Measurements from ENCODE around the gene PRTG. TPM values are rescaled to one million over a fixed set of nuclear protein-coding genes. Genes with fewer than 3 reads are reported as not detected.

PRTG gene
- total and polyA plus RNA-seq, 4 donors, result 0.68 to 21.9 (median 7.2) TPM

GRCh38 chr15:55782901-55783300 is 39.9 kb upstream of the PRTG start:
- no peak overlapping the region for H3K4me3 ChIP-seq
- WGBS, 2 donors, result 78% methylated on average over 3 of the region's 3 CpGs
- no peak for DNase-seq
- ATAC-seq (ENCODE audit: insufficient read depth, low FRiP score), result no peak
- no peaks in the 10 kb centered on the region for H3K9me3 ChIP-seq (ENCODE audit: control insufficient read depth in 4 of 4, insufficient read depth in 3 of 4, low read length in 3 of 4)
- no peaks in the 10 kb centered on the region for H3K27me3 ChIP-seq (ENCODE audit: control insufficient read depth in 3 of 3, insufficient read depth in 3 of 3, low read length in 2 of 3)
- H3K27ac ChIP-seq (ENCODE audit: low read depth in 1 of 2, low read length in 1 of 2), result no peak overlapping the region
- H3K4me1 ChIP-seq (ENCODE audit: control insufficient read depth in 5 of 5, insufficient read depth in 5 of 5, low read length in 5 of 5), result peaks cover 0 to 5% (median 0%) of the 10 kb centered on the region in 5 donors
- no peak overlapping the region for H3K9ac ChIP-seq (ENCODE audit: insufficient read depth in 1 of 2, low read length in 2 of 2)
- no peaks in the 10 kb centered on the region for H3K36me3 ChIP-seq (ENCODE audit: control insufficient read depth in 4 of 4, insufficient read depth in 4 of 4, low read length in 4 of 4)
- no peak for TF ChIP-seq CTCF (IDR thresholded peaks at IDR 0.05; ENCODE audit: control extremely low read depth, extremely low read depth)

- ATAC-seq (ENCODE audit: insufficient read depth, low FRiP score) (no peak), DNase-seq (no peak)
- Histone ChIP-seq H3K9ac (ENCODE audit: insufficient read depth in 1 of 2, low read length in 2 of 2) (no peak overlapping the region), H3K9me3 (ENCODE audit: control insufficient read depth in 4 of 4, insufficient read depth in 3 of 4, low read length in 3 of 4) (no peaks in the 10 kb centered on the region), H3K27ac (ENCODE audit: low read depth in 1 of 2, low read length in 1 of 2) (no peak overlapping the region), H3K36me3 (ENCODE audit: control insufficient read depth in 4 of 4, insufficient read depth in 4 of 4, low read length in 4 of 4) (no peaks in the 10 kb centered on the region), H3K4me1 (ENCODE audit: control insufficient read depth in 5 of 5, insufficient read depth in 5 of 5, low read length in 5 of 5) (peaks cover 0 to 5% (median 0%) of the 10 kb centered on the region in 5 donors), H3K4me3 (no peak overlapping the region), H3K27me3 (ENCODE audit: control insufficient read depth in 3 of 3, insufficient read depth in 3 of 3, low read length in 2 of 3) (no peaks in the 10 kb centered on the region)
- no peak for TF ChIP-seq CTCF (IDR thresholded peaks at IDR 0.05; ENCODE audit: control extremely low read depth, extremely low read depth)
- 50 to 72% methylated on average over 1 to 2 of the region's 2 CpGs for WGBS, 2 donors
These were observed 37.3 kb upstream of the PRTG start for GRCh38 chr15:55780292-55780691.

- no peaks in the 10 kb centered on the region for H3K36me3 ChIP-seq (ENCODE audit: control insufficient read depth in 4 of 4, insufficient read depth in 4 of 4, low read length in 4 of 4)
- no peak for TF ChIP-seq CTCF (IDR thresholded peaks at IDR 0.05; ENCODE audit: control extremely low read depth, extremely low read depth)
- 83 to 90% methylated on average over 3 of the region's 3 CpGs for WGBS, 2 donors
- no peak overlapping the region for H3K9ac ChIP-seq (ENCODE audit: insufficient read depth in 1 of 2, low read length in 2 of 2)
- no peak overlapping the region for H3K27ac ChIP-seq (ENCODE audit: low read depth in 1 of 2, low read length in 1 of 2)
- no peaks in the 10 kb centered on the region for H3K9me3 ChIP-seq (ENCODE audit: control insufficient read depth in 4 of 4, insufficient read depth in 3 of 4, low read length in 3 of 4)
- no peak overlapping the region for H3K4me3 ChIP-seq
- ATAC-seq (ENCODE audit: insufficient read depth, low FRiP score), result no peak
- no peak for DNase-seq
- H3K4me1 ChIP-seq (ENCODE audit: control insufficient read depth in 5 of 5, insufficient read depth in 5 of 5, low read length in 5 of 5), result no peaks in the 10 kb centered on the region
- H3K27me3 ChIP-seq (ENCODE audit: control insufficient read depth in 3 of 3, insufficient read depth in 3 of 3, low read length in 2 of 3), result no peaks in the 10 kb centered on the region
These were observed 36.0 kb upstream of the PRTG start for GRCh38 chr15:55778932-55779331.

GRCh38 chr15:55775316-55775715 is 32.4 kb upstream of the PRTG start:
- ATAC-seq (ENCODE audit: insufficient read depth, low FRiP score) (no peak), DNase-seq (no peak)
- WGBS, 2 donors, result 69 to 73% methylated on average over 4 of the region's 4 CpGs
- no peak overlapping the region for H3K27ac ChIP-seq (ENCODE audit: low read depth in 1 of 2, low read length in 1 of 2)
- H3K4me1 ChIP-seq (ENCODE audit: control insufficient read depth in 5 of 5, insufficient read depth in 5 of 5, low read length in 5 of 5), result peaks cover 0 to 4% (median 0%) of the 10 kb centered on the region in 5 donors
- no peak overlapping the region for H3K9ac ChIP-seq (ENCODE audit: insufficient read depth in 1 of 2, low read length in 2 of 2)
- no peaks in the 10 kb centered on the region for H3K9me3 ChIP-seq (ENCODE audit: control insufficient read depth in 4 of 4, insufficient read depth in 3 of 4, low read length in 3 of 4)
- TF ChIP-seq CTCF (IDR thresholded peaks at IDR 0.05; ENCODE audit: control extremely low read depth, extremely low read depth), result no peak
- H3K36me3 ChIP-seq (ENCODE audit: control insufficient read depth in 4 of 4, insufficient read depth in 4 of 4, low read length in 4 of 4), result no peaks in the 10 kb centered on the region
- no peak overlapping the region for H3K4me3 ChIP-seq
- H3K27me3 ChIP-seq (ENCODE audit: control insufficient read depth in 3 of 3, insufficient read depth in 3 of 3, low read length in 2 of 3), result no peaks in the 10 kb centered on the region

Measured in lung (tissue), 12 donors.